ENCODE data around the gene MYH1.

- TF ChIP-seq CTCF (optimal IDR thresholded peaks at IDR 0.05 in 1 of 3, IDR thresholded peaks at IDR 0.05 in 1 of 3, conservative IDR thresholded peaks at IDR 0.05 in 1 of 3; ENCODE audit: extremely low read depth in 1 of 3, insufficient read depth in 2 of 3, low read length in 3 of 3) (no peak), EZH2 (IDR thresholded peaks at IDR 0.05; ENCODE audit: low read length) (no peak)
These were observed 30.9 kb upstream of the MYH1 start, which contains the start of gene MYH2 for GRCh38 chr17:10549096-10549842.
